ENCODE data around the gene LMX1A.
A peak's percentile ranks its signal among the peaks of the same experiment; 100 is the strongest.

LMX1A gene

GRCh38 chr1:165218731-165219130, 137.8 kb downstream of the LMX1A start:
- no peak for DNase-seq (ENCODE audit: low spot score)

GRCh38 chr1:165217958-165218357, 138.6 kb downstream of the LMX1A start:
- DNase-seq (ENCODE audit: low spot score), result no peak

- DNase-seq (ENCODE audit: low spot score), result no peak
Measured at GRCh38 chr1:165216254-165216653, 140.3 kb downstream of the LMX1A start.

- no peak for DNase-seq (ENCODE audit: low spot score)
Measured at GRCh38 chr1:165215676-165216075, 140.8 kb downstream of the LMX1A start.

GRCh38 chr1:165212229-165212628, 144.3 kb downstream of the LMX1A start:
- no peak for DNase-seq (ENCODE audit: low spot score)

- no peak for DNase-seq (ENCODE audit: low spot score)
Measured at GRCh38 chr1:165207853-165208515, 148.5 kb downstream of the LMX1A start.

- DNase-seq (ENCODE audit: low spot score), result no peak
Measured at GRCh38 chr1:165205145-165205544, 151.4 kb downstream of the LMX1A start.

- DNase-seq (ENCODE audit: low spot score), result no peak
Measured at GRCh38 chr1:165204548-165204947, 152.0 kb downstream of the LMX1A start.

- DNase-seq (ENCODE audit: low spot score), result no peak
Measured at GRCh38 chr1:165191087-165191486, 165.4 kb downstream of the LMX1A start.

- no peak for DNase-seq (ENCODE audit: low spot score)
Measured at GRCh38 chr1:165189913-165190312, 166.6 kb downstream of the LMX1A start.

- no peak for DNase-seq (ENCODE audit: low spot score)
Measured at GRCh38 chr1:165189011-165189410, 167.5 kb downstream of the LMX1A start.

GRCh38 chr1:165187031-165188009, 169.2 kb downstream of the LMX1A start:
- peak; percentile 42 for DNase-seq (ENCODE audit: low spot score)

- no peak for DNase-seq (ENCODE audit: low spot score)
Measured at GRCh38 chr1:165185161-165185889, 171.2 kb downstream of the LMX1A start.

GRCh38 chr1:165182975-165183374, 173.5 kb downstream of the LMX1A start:
- DNase-seq (ENCODE audit: low spot score), result no peak

- DNase-seq (ENCODE audit: low spot score), result no peak
Measured at GRCh38 chr1:165179306-165179705, 177.2 kb downstream of the LMX1A start.

- DNase-seq (ENCODE audit: low spot score), result no peak
Measured at GRCh38 chr1:165174491-165174890, 182.0 kb downstream of the LMX1A start.

GRCh38 chr1:165173818-165174217, 182.7 kb downstream of the LMX1A start:
- no peak for DNase-seq (ENCODE audit: low spot score)

- no peak for DNase-seq (ENCODE audit: low spot score)
Measured at GRCh38 chr1:165173409-165173808, 183.1 kb downstream of the LMX1A start.

- no peak for DNase-seq (ENCODE audit: low spot score)
Measured at GRCh38 chr1:165172666-165173065, 183.8 kb downstream of the LMX1A start.

GRCh38 chr1:165169729-165170128, 186.8 kb downstream of the LMX1A start:
- no peak for DNase-seq (ENCODE audit: low spot score)

GRCh38 chr1:165169028-165169427, 187.5 kb downstream of the LMX1A start:
- DNase-seq (ENCODE audit: low spot score), result no peak

- DNase-seq (ENCODE audit: low spot score), result no peak
Measured at GRCh38 chr1:165168467-165168866, 188.0 kb downstream of the LMX1A start.
